Activated gamma-delta T cell treated with anti-CD3 and anti-CD28 coated beads, Interleukin-2, amount 50 U/mL, for 16 hours (primary cell): ENCODE measurements around the gene PAM.
A peak's percentile ranks its signal among the peaks of the same experiment; 100 is the strongest.

Source experiments
- DNase-seq: peaks from one replicate; pipeline ENCODE4 v3.0.0-alpha.2; 2020; ENCODE audit warnings: low read depth

The PAM gene

DNA sequence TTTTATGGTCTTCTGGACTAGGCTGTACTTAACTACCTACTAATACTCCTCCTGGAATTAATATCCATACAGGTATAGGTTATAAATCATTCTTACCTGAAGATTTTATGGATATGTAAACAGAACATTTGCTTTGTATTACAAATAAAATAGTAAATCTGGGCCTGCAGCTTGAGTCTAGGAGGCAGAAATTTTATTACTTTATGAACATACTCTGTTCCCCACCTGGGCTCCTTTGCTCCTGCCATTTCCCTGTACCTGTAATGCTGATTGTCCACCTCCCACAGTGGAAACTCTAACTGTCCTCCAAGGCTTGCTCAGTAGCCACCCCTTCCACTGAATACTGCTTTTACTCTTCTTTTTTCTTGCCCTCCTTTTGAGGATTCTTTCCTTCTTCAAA is 108.0 kb downstream of the PAM start:
- no peak for DNase-seq

DNA sequence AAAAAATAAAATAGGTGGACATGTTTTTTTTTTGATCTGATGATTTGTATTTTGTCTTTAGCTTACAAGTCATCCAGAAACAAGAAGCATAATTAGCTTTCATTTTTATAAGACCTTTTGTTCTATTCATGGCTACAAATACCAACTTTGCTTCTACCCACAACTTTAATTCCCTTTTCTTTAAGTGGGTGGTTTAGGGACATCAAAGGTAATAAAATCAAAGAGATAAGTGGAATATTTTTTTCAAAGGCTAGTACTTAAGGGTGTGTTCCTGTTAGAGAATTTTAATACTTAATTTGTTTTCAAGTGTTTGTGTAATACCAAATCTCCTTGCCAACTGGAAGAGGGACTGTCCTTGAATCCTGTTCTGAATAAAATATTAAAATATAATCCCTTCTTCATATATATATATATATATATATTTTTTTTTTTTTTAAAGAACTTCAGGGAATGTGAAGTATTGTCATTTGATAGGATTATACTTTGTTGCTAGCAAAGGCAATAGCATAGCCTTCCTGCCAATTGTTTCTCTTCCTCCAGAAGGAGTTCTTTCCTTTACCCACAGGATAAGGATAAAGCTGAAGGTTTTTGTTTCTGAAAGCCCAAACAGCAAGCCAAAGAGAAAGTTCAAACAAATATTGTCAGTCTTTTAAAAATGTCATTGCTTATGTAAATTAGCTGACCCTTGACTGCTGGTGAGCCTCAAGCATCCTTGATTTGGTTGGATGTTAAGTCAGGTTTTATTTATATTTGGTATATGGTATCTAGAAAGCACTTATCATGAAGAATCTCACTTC is 108.9 kb downstream of the PAM start:
- DNase-seq: no peak

DNA sequence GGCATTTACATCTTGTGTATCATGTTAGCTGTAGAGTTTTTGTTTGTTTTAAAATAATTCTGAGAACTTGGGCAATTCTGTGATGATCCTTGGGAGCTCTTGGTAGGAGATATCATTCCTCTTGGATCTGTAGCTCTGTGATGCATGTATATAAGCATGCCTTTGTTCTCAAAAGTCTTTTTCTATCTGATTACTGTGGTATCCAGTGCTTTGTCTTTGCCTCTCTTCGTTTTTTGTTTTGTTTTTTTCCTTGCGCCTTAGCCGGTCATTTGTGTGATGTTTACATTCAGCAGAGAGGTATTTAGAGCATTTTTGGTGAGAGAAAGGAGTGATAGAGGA is 110.0 kb downstream of the PAM start:
- no peak for DNase-seq

DNA sequence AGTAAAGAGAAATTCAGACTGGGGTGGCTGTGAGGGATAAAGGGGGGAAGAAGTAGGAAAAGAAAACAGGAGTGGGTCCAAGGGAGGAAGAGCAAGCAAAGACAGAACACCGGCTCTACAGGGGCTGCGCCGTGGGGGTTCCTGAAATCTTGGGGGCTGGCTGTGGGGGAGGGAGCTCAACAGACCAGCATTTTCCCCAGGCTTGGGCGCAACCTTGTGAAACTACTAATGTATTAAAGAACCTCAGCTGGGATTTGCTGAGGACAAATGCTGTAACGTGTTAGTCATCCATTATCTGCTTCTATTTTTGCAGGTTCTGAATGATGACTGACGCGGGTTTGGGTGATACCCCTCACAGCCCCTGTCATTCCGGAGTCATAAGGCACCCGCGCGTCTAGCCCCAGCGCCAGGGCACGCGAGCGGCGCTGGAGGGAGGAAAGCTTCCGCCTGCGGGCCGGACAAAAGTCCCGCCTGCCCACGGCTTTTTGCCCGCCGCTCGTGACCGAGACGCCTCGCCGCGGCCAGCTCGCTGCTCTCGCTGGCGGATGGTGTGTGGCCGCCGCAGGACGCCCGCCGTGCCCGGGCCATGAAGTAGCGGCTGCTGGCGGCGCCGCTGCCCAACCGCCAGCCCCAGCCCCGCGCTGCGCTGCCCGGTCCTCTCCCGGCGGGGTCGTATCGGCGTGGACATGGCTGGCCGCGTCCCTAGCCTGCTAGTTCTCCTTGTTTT is 110.6 kb downstream of the PAM start:
- peak; percentile 1 for DNase-seq

DNA sequence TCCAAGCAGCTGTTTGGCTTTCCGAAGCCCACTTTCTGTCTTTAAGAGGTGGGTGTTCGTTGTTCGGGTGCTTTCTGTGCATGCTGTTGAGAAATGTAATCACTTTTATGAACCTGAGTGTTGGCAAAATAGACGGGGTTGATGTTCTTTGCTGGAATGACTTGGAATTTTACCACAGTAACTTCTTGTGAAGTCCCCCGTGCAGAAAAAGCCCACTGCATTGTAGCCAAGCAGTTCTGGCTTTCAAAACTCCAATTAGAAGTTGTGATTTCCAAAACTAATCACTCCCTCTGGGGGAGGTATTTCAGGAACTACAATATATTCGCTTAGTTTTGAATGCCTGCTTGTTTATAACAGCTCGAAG is 111.1 kb downstream of the PAM start:
- no peak for DNase-seq

DNA sequence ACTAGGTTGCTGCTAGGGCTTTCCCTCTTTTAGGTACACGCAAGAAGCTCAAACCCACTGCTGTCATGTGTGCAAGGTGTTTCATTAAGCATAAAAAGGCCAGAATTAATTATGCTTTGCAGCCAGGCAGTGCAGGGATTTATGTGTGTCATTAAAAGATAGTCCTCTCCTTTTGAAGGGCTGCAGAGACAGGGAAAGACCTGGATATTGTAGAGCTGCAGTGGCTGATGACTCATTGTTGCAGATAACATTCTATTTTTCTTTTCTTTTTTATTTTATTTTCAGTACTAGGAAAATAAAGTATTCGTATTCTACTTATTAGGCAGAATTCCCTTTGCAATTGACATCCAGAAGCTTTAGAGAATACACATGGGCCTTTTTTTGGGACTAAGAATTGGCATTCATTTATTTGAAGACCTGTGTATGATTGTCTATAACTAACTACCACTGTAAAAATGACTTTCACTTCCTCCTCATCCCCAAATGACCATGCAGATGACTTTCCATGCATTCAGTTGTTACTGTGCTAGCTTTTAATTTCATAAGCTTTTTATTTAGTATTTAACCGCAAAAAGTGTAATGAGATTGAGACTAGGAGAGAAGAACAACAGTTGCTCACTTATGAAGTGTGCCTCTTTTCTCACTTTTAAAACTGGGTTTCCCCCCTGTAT is 113.0 kb downstream of the PAM start:
- no peak for DNase-seq

DNA sequence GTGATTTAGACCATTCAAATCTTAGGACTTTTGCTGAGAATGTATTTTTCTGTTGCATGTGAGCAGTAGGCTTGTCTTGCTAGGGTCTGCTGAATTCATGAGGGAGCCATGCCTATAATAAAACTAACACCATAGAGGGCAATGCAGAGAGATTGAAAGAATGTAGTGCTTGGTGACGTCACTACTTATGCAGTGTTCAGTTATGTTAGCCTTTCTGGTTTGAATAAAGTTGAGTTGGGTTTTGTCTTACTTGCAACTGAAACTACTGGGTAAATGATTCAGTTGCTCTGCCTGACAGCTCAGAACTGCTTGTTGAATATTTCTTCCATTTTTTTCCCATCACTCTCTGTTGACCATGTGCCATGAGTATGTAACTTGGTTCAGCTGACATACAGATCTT is 114.1 kb downstream of the PAM start:
- DNase-seq: no peak

DNA sequence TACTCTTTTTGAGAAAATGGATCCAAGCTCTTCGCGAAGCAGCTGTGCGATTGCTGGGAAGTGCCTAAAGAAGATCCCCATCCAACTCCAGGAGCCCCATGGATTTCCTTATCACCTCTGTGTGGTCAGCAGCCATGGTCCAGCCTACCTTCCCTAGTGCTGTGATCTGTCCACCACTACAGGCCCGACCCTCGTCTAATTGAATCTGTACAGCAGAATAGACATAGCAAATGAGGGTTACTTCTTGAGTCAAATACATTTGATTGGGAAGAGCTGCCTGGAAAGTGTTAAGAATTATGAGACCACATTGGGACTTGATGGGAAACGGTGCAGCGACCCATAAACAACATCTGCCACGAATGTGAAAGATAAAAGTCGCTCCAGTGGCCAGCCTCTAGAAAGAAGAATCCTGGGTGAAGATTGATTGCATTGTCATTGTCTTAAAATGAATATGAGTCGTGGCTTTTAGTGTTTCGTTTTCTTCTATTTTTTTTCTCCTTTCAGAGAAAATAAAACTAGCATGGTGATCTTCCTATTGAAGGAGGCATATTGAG is 118.4 kb downstream of the PAM start:
- no peak for DNase-seq

DNA sequence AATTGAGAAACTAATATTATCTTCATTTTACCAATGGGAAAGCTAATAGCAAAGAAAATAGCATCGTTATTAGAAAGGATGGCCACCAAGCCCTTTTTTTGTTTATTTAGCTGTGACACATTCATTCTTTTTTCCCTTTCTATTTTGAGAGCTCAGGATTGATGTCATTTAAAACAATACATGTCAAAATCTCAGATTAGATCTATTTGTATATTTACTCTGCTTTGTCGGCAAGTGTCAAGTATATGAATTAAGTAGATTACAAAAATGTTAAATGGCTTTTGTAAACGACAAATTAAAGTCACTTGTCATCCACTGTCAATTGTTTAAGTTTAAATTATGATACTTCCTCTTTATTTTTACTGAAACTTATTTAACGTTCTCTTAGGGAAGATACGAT is 118.9 kb downstream of the PAM start:
- no peak for DNase-seq

DNA sequence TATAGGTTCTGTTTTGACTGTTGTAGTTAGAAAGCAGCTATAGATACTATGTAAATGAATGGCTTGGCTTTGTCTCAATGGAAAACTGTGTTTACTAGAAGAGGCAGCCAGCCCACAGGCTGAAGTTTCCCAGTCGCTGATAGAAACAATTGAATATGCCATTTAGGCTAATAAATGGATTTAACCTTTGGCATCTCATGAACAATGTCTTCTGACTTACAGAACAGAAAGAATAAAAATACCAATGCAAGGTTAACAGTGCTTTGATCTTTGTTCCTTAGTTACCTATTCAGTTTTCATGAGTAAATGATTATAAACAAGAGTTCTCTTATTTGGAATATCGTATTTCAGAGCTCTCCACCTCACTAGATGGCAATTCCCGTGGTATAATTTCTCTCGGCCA is 120.6 kb downstream of the PAM start:
- DNase-seq: no peak

DNA sequence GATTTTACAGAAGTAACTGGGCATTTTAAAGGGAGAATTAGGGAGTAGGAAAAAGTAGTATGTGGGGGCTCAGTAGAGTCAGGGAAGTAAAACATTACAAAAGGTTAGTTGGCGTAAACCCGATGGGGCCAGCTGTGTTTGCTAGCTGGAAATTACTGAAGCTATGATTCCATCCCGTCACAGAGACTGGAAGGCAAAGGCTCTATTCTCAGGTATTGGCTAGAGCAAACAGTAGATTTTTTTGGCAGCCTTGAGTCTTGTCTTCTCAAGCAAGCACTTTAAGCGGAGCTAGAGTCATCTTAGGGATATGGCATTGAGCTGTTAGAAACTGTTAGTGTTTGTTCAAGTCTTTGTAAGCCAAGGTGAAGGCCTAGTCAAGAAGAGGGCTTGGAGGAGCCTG is 121.5 kb downstream of the PAM start:
- no peak for DNase-seq

DNA sequence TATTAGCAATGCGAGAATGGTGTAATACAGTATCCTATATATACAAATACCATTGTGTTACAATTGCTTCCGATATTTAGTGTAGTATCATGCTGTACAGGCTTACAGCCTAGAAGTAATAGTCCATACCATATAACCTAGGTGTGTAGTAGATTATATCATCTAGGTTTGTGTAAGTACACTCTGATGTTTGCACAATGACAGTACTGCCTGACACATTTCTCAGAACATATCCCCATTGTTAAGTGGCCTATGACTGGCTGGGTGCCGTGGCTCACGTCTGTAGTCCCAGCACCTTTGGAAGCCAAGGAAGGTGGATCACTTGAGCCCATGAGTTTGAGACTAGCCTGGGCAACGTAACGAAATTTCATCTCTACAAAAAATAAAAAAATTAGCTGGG is 124.6 kb downstream of the PAM start:
- DNase-seq: no peak

DNA sequence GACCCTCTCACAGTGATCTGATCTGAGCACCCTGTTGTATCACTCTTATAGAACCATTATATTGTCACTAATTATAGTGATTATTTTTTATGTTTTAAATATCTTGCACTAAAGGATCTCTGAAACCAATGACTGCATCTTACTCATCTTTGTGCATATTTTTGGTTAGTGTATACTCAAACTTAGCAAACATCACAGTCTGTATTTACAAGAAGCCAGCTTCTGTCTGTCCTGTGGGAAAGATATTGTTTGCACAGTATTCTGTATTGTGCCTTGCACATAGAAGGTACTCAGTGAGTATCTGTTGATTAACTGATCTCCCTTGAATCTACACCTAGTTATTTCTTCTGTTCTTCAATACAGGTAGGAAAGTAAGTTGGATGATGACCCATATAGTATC is 131.5 kb downstream of the PAM start:
- DNase-seq: no peak

DNA sequence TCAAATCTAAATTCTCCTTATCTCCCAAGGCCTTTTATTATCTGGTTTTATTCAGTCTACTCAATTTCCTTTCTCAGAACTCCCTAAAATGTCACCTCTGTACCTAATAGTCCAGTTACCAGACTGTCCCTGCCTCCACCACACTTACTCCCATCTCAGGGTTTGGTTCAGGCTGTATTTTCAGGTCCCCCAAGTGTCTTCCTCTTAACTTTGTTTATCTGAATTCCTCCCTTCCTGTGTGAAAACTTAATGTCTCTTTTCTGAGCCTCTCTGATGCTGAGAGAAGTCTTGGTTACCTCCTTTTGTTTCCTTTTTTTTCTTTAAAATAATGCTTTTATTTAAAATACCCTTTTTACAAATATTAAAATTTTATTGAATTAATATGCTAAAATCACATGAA is 133.4 kb downstream of the PAM start:
- no peak for DNase-seq

DNA sequence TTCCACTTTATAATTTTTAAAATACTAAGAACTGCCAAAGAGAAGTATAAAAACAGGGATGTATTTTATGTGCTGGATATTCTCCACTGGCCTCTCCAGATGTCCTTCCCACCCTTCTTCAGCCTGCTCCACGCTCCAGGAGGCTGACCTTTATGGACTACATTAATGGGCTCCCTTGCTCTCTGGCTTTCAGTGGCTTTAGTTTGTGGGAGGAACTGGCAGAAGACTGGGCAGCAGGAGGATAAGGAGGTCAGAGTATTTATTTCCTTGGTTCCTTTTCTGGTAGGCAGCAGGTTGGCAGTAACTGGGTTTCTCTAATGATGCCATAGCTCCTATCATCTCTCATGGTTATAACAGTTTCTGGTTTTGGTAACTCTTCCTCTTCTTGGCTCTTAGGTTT is 133.9 kb downstream of the PAM start:
- no peak for DNase-seq

DNA sequence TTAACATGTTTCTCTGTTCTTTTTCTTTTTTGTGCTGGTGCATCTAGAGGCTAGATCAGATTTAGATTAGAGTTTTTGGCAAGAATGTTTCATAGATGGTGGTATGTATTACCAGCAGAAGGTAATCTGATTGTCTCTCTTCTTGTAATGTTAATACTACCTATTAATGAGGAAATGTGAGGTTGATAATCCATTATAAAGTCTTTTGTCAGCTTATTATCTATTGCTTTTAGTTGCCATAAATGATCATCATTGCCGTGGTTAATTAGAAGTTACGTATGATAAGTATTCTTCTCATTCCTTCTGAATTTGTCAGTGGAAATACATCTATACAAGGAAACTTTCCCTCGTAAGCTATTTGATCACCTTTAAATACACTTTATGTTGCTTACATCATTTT is 135.0 kb downstream of the PAM start:
- DNase-seq: no peak

DNA sequence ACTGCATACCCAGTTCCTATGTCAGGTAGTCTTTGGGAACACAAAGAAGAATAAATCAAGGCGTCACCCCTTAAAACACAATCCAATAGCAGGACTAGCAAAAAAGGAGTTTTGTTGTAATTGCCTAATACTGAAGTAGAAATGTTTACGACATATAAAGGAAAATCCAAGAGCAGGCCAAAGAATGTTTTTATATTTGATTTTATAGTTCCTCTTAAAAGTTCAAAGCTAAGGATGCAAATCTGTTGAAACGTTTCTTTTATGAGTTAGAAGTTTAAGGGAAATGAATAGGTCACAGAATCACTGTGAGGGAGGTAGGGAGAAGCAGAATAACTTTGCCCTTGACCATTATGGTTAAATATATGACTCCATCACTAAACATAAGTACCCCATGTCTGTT is 136.1 kb downstream of the PAM start:
- DNase-seq: no peak

DNA sequence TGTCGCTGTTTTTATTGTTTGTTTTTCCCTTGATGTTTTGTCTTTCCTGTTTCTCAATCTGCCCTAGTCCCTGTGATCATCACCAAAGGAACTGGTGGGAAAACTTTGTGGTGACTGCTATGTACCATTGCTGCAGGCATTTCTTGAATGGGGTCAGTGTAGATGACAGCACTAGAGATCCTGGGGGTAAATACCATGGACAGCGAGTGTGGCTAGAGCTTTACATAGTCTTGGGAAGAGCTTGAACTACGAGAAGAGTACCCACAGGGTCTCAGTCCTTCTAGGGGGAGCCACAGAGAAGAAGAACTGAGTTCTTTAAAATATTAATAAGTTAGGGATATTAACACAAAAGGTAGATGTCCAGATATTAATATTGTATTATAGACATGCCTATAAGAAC is 138.8 kb downstream of the PAM start:
- DNase-seq: no peak

DNA sequence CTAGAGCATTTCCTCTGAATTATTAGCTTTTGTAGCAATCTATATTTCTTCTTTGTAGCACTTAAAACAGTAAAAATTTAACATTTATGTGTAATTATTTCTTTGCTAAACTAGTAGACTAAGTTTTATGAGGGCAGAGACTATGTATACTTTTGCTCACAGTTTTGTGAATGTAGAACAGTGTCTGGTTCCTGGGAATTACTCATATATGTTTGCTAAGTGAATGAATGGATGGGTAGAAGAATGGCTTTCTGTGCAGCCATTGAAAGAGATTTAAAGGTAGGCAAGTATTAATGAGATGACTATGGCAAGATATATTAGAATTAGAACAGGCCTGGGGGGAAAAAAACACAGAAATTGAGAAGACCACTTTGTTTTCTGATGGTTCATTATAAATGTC is 140.1 kb downstream of the PAM start:
- no peak for DNase-seq

DNA sequence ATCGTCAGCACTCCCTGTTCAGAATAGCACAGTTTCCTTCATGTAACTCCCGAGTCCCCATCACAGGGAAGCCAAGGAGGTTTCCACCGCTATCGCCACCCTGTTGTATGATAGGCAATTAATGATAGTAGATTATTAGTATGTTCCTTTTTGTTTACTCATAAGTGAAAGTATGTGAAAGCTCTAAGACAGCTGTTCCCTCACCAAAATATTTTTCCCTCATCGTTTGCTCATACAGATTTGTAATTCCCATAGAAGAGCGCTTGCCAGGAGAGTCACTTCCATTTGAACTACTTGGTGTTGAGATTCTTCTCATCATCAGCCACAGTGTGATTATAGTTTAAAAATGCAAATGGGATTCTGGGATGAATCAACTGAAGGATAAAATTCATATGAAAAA is 140.9 kb downstream of the PAM start:
- no peak for DNase-seq

DNA sequence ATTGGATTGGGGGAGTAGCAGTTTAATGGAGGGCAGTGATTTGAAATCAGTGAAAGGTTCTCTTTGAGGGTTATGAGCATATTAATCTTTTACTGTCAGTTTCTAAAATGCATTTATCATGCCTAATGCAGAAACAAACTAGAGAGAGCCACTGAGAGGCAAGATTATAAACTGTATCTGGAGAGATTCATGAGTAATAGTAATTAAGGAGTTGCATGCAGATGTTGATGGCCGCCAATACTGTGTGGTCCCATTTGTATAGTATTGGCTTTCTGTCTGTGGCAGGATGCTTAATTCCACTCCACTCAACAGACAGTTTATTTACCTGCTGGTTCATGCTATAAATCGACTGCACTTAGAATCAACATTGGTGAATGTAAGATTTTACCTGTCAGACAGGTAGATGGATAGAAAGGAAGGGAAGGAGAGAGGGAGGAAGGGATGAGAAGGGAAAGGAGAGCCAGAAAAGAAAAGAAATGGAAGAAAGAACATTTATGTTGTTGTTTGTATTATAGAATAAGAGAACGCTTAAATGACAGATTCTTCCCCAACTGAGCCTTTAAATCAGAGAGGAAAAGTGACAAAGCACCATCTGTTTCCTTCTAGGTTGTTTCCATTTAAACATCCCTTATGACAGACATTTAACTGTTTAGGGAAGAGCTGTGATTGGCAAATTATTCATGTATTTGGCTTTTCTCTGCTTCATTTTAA is 146.5 kb downstream of the PAM start:
- DNase-seq: no peak

DNA sequence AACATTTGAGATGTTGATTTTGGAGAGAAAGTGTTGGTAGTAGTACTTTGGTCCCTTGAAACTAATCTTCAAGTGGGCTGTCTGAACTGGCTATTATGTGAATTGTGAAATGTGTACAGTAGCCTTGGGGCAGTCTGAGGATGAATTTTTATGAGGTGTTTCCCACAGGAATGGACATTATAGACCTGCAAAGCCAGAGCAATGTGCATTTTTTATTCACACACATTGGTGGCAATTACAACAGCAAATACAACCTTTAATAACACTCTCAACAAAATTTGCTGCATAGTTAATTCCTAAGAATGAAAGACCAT is 147.0 kb downstream of the PAM start:
- DNase-seq: no peak

DNA sequence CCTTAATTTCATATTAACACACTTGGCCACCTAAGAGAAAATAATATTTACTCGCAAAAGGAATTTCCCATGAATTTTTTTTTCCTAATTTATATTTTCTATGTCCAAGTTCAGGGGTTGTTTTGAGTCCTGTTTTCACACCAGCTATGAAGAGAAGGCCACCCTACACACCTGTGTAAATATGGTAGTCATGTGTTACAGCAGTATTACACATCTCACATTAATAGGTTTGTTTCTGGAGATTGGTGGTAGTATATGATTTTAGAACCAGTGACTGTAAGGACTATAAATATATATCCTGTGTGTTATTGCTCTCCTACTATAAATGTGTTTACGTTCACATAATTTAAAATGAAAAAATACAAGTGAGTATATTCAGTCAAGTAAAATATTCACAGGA is 147.5 kb downstream of the PAM start:
- no peak for DNase-seq
